MV-4-11 (cell line): ENCODE measurements around the gene CRP.
"Not testable (repeated sequence)": the region's sequence is repeated elsewhere in the genome, so short reads cannot be mapped to it uniquely, and the experiment has no call there.

ENCODE experiments used
- DNase-seq: peaks from one replicate; lab custom pipeline; 2025; lab: John Stamatoyannopoulos, UW

The CRP gene

DNA sequence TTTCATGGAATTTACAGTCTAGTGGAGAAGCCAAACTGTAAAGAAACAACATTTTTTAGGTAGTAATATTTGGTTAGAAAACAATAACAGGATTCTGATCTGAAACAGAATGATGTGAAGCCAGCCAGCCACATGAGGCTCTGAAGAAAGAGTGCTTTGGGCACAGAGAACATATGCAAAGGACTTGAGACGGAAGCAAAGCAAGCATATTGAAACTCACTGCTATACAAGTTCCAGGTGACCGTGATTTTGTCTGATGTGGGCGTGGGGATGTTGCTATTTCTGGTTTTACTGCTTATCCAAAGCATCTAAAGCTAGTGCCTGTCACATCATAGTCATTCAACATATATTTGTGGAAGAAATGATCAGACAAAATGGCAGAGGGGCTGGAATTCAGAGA lies 14.7 kb downstream of the CRP start:
- no peak for DNase-seq

DNA sequence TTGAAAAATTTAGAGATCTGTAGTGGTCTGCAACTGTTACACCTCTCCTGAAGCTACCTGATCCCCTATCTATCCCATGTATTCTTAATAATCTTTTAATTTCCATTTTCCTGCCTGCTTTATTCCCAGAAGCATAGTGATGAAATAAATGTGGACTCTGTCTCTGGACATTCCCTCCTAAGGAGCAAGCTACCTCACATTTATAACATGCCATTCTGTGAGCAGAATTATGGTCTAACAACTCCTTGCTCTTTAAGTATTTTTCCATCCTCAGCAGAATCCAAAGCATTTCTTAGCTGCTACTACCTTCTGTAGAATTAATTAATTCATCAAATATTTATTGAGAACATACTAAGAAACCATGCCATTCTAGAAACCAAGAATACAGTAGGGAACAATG lies 15.1 kb downstream of the CRP start:
- no peak for DNase-seq

GRCh38 chr1:159687511-159687910 lies 26.9 kb downstream of the CRP start:
- DNase-seq, result no peak

DNA sequence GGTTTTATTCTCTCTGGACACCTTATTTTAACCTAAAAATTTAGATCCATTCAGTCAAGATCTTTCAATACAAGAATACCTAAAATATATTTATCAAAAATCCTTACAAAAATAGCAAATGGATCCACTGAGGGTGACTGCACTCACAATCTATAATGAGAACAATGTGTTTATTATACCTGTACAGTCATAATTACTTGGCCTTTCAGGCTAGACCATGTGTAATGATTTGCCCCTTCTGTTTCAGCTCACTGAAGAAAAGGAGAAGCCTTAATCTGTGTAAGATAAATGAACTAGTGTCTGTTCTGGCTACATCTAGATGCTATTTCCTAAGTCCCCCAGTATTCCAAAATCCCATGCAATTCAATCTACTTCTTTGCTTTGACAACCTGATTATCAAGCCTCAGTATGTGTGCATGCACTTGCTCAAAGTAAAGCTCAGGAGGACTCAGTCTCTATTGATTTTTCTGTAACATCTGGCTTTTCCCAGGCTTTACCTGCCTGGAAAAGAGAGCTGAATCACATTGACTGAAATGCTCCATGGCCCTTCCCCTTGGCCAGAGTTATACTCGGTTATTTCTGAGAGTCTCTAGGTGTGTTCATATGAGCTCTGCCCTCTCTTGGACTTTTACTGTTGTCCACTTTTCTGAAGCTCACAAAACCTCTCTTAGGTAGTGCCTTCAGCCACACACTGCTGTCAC lies 27.6 kb downstream of the CRP start:
- no peak for DNase-seq

DNA sequence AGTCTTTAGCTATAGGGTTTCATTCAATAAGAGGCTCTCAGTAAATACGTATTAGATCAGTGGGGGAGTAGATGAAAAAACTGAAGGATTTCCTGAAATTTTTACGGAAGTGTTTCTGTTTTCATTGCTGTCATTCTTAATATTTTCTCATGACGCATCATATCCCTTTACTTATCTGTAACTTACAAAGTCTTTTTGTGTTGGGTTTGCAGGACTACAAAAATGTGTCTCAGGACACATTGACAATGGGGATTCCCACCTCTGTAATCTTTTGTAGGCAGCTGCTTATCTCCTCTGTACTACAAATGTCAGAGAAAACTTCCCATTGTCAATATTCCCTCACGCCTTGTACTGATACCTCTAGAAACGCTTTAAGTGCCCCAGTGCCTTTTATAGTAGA lies 35.5 kb downstream of the CRP start:
- no peak for DNase-seq

GRCh38 chr1:159675046-159675445 lies 39.3 kb downstream of the CRP start:
- no peak for DNase-seq

DNA sequence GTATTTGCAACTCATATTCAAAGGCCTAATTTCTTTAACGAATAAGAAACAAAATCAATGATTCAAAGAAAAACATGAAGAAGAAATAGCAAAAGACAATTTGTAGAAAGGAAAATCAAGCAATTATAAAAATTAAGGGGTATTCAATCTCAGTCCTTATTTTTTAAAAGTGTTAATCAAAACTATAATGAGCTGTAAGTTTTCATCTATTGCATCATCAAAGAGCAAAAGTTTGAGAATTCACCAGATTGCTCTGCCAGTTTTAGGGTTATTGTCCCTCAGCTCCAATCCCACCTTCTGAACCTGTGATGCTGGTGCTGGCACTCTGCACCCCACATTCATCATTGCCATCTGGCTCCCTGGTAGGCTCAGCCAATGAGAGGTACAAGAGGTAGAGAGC lies 42.0 kb downstream of the CRP start:
- DNase-seq, result not testable (repeated sequence)

DNA sequence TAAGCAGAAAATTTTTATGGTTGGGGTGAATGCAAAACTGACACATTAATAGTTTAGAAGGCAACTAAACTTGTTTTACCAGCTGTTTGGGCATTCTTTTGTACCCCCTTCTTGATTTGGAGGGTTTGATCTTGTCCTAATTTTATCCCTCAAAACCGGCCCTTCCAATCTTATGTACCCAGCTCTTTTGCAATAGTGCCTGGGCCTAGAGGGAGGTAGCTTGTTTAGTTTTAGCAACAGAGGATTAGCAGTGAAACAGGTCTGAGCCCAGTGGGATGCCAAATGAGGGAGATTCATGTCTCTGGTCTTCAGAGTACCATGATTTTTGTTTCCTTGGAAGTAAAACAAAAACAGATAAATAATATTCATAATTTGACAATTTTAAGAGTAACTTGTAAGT lies 45.1 kb downstream of the CRP start:
- no peak for DNase-seq

- no peak for DNase-seq
Measured at GRCh38 chr1:159668739-159669138, 45.6 kb downstream of the CRP start.

DNA sequence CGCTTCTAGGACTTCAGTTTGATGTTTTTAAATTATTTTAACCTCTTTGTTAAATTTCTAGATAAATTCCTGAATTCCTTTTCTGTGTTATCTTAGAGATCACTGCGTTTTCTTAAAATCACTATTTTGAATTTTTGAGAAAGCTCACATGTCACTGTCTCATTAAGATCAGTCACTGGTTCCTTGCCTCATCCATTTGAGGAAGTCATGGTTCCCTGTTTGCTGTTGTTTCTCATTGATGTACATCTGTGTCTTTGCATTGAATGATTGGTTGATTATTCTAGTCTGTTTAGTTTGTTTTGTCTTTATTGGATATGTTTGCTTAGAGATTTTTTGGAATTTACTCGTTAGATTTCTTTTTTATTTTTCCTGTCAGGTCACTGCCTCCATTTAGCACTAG lies 50.1 kb downstream of the CRP start:
- DNase-seq, result peak; percentile 84

GRCh38 chr1:159663552-159663951 lies 50.8 kb downstream of the CRP start:
- peak; percentile 72 for DNase-seq
